ENCODE data around the gene LIMS4.
"Not testable (repeated sequence)": the region's sequence is repeated elsewhere in the genome, so short reads cannot be mapped to it uniquely, and the experiment has no call there.

GRCh38 chr2:110473059-110473358 is 393 bp upstream of the LIMS4 start:
- not testable (repeated sequence) for TF ChIP-seq CHD2 (IDR thresholded peaks at IDR 0.05; ENCODE audit: low read length, partially characterized antibody); RFX5 (IDR thresholded peaks at IDR 0.05; ENCODE audit: low read length); SIN3A (IDR thresholded peaks at IDR 0.05; ENCODE audit: borderline replicate concordance, low read depth, low read length); EZH2phosphoT487 (IDR thresholded peaks at IDR 0.05; ENCODE audit: borderline replicate concordance, low read depth)

Data from SK-N-SH (cell line).